HEK293 (cell line): Measurements from ENCODE around the gene OR51G1.

Experiments
- CTCF ChIP-seq: fragments of 450-650 bp; formaldehyde crosslinking; IDR thresholded peaks from 2 replicates; pipeline ENCODE4 v1.5.1; 2016; ENCODE audit warnings: missing biosample characterization, missing genetic modification characterization
- ELK4 ChIP-seq: IDR thresholded peaks from 2 replicates; pipeline ENCODE4 v1.6.1; 2011; ENCODE audit warnings: mild to moderate bottlenecking, low read depth, low read length, borderline replicate concordance
- ZNF274 ChIP-seq, 2 experiments: fragments of 200-500 bp in 1 of 2; fragments of 450-650 bp in 1 of 2; sonication (Bioruptor generic) in 1 of 2; formaldehyde crosslinking in 1 of 2; IDR thresholded peaks; 2 replicates each; pipeline versions ENCODE4 v1.5.1 to v1.6.1; 2014 to 2016; ENCODE audit warnings: borderline replicate concordance in 1 of 2, inconsistent platforms in 1 of 2, low read length in 1 of 2, missing biosample characterization in 1 of 2, missing genetic modification characterization in 1 of 2
- ZNF654 ChIP-seq: fragments of 450-650 bp; formaldehyde crosslinking; IDR thresholded peaks from 2 replicates; pipeline ENCODE4 v1.5.1; 2016; ENCODE audit warnings: low read depth, missing biosample characterization, missing genetic modification characterization

GRCh38 chr11:4922304-4922703, 1.8 kb downstream of the OR51G1 start:
- TF ChIP-seq ELK4 (no peak), CTCF (tag by site-specific recombination) (no peak), ZNF654 (tag by site-specific recombination) (no peak), ZNF274 (IDR thresholded peaks at IDR 0.05; ENCODE audit: low read length) (no peak), ZNF274 (tag by site-specific recombination; IDR thresholded peaks at IDR 0.05; ENCODE audit: borderline replicate concordance) (no peak)
